MM.1S (cell line): ENCODE results near the gene XYLT1.

ENCODE experiments used
- DNase-seq: peaks from one replicate; pipeline ENCODE4 v3.0.0-alpha.2; 2015
- H2AFZ ChIP-seq: fragments of 300-600 bp; sonication (generic); 2 replicates; pipeline ENCODE4 v1.6.0; 2016; ENCODE audit warnings: antibody characterized with exemption, low read length
- H3F3A ChIP-seq: fragments of 300-600 bp; sonication (generic); 2 replicates; pipeline ENCODE4 v1.6.1; 2016; ENCODE audit warnings: mild to moderate bottlenecking, antibody characterized with exemption, low read length, moderate library complexity, mixed read lengths; ENCODE audit not compliant: insufficient read depth
- H3K27ac ChIP-seq: fragments of 300-600 bp; sonication (generic); 2 replicates; pipeline ENCODE4 v1.5.1; 2016; ENCODE audit warnings: mild to moderate bottlenecking, low read length
- H3K27me3 ChIP-seq: fragments of 300-600 bp; sonication (generic); replicated peaks from 2 replicates; pipeline ENCODE4 v1.6.0; 2016; ENCODE audit warnings: low read length; ENCODE audit not compliant: insufficient read depth
- H3K36me3 ChIP-seq: fragments of 300-600 bp; sonication (generic); replicated peaks from 2 replicates; pipeline ENCODE4 v1.6.1; 2016; ENCODE audit warnings: mild to moderate bottlenecking, low read length, mixed read lengths; ENCODE audit not compliant: insufficient read depth
- H3K4me1 ChIP-seq: fragments of 300-600 bp; sonication (generic); 2 replicates; pipeline ENCODE4 v1.6.1; 2016; ENCODE audit warnings: low read length, mixed read lengths
- H3K4me2 ChIP-seq: fragments of 300-600 bp; sonication (generic); 2 replicates; pipeline ENCODE4 v1.6.0; 2016; ENCODE audit warnings: low read depth, low read length
- H3K4me3 ChIP-seq: fragments of 300-600 bp; sonication (generic); 2 replicates; pipeline ENCODE4 v1.5.1; 2016; ENCODE audit warnings: low read length, mixed read lengths
- H3K79me2 ChIP-seq: fragments of 300-600 bp; sonication (generic); 2 replicates; pipeline ENCODE4 v1.6.1; 2016; ENCODE audit warnings: mixed run types, low read length, mixed read lengths
- H3K9ac ChIP-seq: fragments of 300-600 bp; sonication (generic); 2 replicates; pipeline ENCODE4 v1.6.1; 2016; ENCODE audit warnings: low read length, mixed read lengths
- H3K9me2 ChIP-seq: fragments of 300-600 bp; sonication (generic); replicated peaks from 2 replicates; pipeline ENCODE4 v1.6.1; 2016; ENCODE audit warnings: mild to moderate bottlenecking, low read length, mixed read lengths; ENCODE audit not compliant: insufficient read depth
- H3K9me3 ChIP-seq: fragments of 300-600 bp; sonication (generic); replicated peaks from 2 replicates; pipeline ENCODE4 v1.6.1; 2016; ENCODE audit warnings: mild to moderate bottlenecking, low read length, mixed read lengths; ENCODE audit not compliant: insufficient read depth
- H4K20me1 ChIP-seq: fragments of 300-600 bp; sonication (generic); 2 replicates; pipeline ENCODE4 v1.6.1; 2016; ENCODE audit warnings: mild to moderate bottlenecking, low read length, moderate library complexity, mixed read lengths; ENCODE audit not compliant: insufficient read depth
- CTCF ChIP-seq: fragments of 300-600 bp; sonication (generic); IDR thresholded peaks from 2 replicates; pipeline ENCODE4 v1.5.1; 2016; ENCODE audit warnings: antibody characterized with exemption, low read length, mixed read lengths
- EZH2 ChIP-seq: fragments of 300-600 bp; sonication (generic); optimal IDR thresholded peaks from 2 replicates; pipeline ENCODE3; 2017; ENCODE audit warnings: low read depth, mild to moderate bottlenecking, antibody characterized with exemption, low read length, mixed read lengths
- EZH2phosphoT487 ChIP-seq: fragments of 300-600 bp; sonication (generic); IDR thresholded peaks from 2 replicates; pipeline ENCODE4 v1.6.1; 2018; ENCODE audit warnings: antibody characterized with exemption, low read length

Gene XYLT1

GRCh38 chr16:17076092-17076754 lies 394.5 kb downstream of the XYLT1 start:
- H3K9me2 ChIP-seq, result no peaks in the 10 kb centered on the region
- H3K9me3 ChIP-seq, result no peaks in the 10 kb centered on the region
- H3K9ac ChIP-seq, result no peak overlapping the region
- H3K27me3 ChIP-seq, result no peaks in the 10 kb centered on the region
- no peaks in the 10 kb centered on the region for H3K79me2 ChIP-seq
- H3K27ac ChIP-seq, result no peak overlapping the region
- no peaks in the 10 kb centered on the region for H3K4me1 ChIP-seq
- H3K36me3 ChIP-seq, result no peaks in the 10 kb centered on the region
- TF ChIP-seq EZH2phosphoT487, result no peak
- no peak for TF ChIP-seq EZH2
- no peak for TF ChIP-seq CTCF
- DNase-seq, result no peak
- H2AFZ ChIP-seq, result no peak overlapping the region
- H3K4me2 ChIP-seq, result no peak overlapping the region
- H4K20me1 ChIP-seq, result no peaks in the 10 kb centered on the region
- H3F3A ChIP-seq, result no peaks in the 10 kb centered on the region; the same call in 1 of the 2 replicates
- no peak overlapping the region for H3K4me3 ChIP-seq

DNA sequence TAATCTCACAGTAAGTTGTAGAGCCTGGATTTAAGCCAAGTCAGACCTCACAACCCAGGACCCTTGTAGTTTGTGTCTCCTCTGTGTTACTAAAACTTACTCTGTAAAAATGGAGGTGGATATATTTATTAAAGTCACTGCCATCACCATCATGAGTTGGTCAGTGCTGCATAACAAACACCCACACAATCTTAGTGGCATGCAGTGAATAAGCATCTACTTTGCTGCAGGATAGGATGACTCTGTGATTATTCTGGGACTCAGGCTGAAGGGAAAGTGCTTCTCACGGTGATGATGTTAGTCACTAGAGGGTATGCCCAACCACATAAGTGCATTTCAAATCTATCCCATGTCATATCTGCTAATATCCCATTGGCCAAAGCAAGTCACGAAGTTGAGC lies 398.7 kb downstream of the XYLT1 start:
- no peaks in the 10 kb centered on the region for H3K79me2 ChIP-seq
- no peak overlapping the region for H3K4me3 ChIP-seq
- H3K4me1 ChIP-seq, result no peaks in the 10 kb centered on the region
- H3K4me2 ChIP-seq, result no peak overlapping the region
- H3K36me3 ChIP-seq, result no peaks in the 10 kb centered on the region
- no peak for DNase-seq
- no peaks in the 10 kb centered on the region for H3K27me3 ChIP-seq
- no peak overlapping the region for H2AFZ ChIP-seq
- H3F3A ChIP-seq, result peaks cover 7% of the 10 kb centered on the region; the same call in 1 of the 2 replicates
- H3K9me2 ChIP-seq, result no peaks in the 10 kb centered on the region
- no peaks in the 10 kb centered on the region for H4K20me1 ChIP-seq
- no peak overlapping the region for H3K27ac ChIP-seq
- no peak overlapping the region for H3K9ac ChIP-seq
- no peaks in the 10 kb centered on the region for H3K9me3 ChIP-seq
- TF ChIP-seq EZH2phosphoT487 (no peak), EZH2 (no peak)

- no peaks in the 10 kb centered on the region for H3K9me2 ChIP-seq
- H3K27ac ChIP-seq, result peak overlapping the region; percentile 55; the same call in 1 of the 2 replicates
- no peaks in the 10 kb centered on the region for H3K79me2 ChIP-seq
- H3K36me3 ChIP-seq, result no peaks in the 10 kb centered on the region
- peak overlapping the region; percentile 48 for H3K4me3 ChIP-seq
- TF ChIP-seq EZH2 (no peak), EZH2phosphoT487 (no peak), CTCF (0 out of 2 replicates have a peak, but pooled peaks have one; percentile 9)
- peak overlapping the region; percentile 19 for H2AFZ ChIP-seq
- peaks cover 7% of the 10 kb centered on the region; the same call in 1 of the 2 replicates for H3F3A ChIP-seq
- no peaks in the 10 kb centered on the region for H3K4me1 ChIP-seq
- H4K20me1 ChIP-seq, result no peaks in the 10 kb centered on the region
- peak overlapping the region; percentile 76 for H3K4me2 ChIP-seq
- DNase-seq, result peak; percentile 93
- H3K9me3 ChIP-seq, result no peaks in the 10 kb centered on the region
- H3K27me3 ChIP-seq, result no peaks in the 10 kb centered on the region
- H3K9ac ChIP-seq, result peak overlapping the region; percentile 2; the same call in 1 of the 2 replicates
Observed at GRCh38 chr16:17070882-17071592, 399.7 kb downstream of the XYLT1 start.
